Neural cell (in vitro differentiated cells): ENCODE measurements around the gene HACD3. TPM values are rescaled to one million over a fixed set of nuclear protein-coding genes. Genes with fewer than 3 reads are reported as not detected.

Experiments used
- H2AFZ ChIP-seq: fragments of 200-600, 300-800 bp; sonication (generic), shearing (Covaris generic); 2 replicates; pipeline ENCODE4 v1.6.0; 2014; ENCODE audit warnings: low read depth, mild to moderate bottlenecking, antibody characterized with exemption, low read length, moderate library complexity
- H3F3A ChIP-seq: fragments of 200-600 bp; shearing (Covaris generic); 2 replicates; pipeline ENCODE4 v1.6.1; 2016; ENCODE audit warnings: mild to moderate bottlenecking, moderate library complexity, mixed read lengths, antibody characterized with exemption, low read length; ENCODE audit not compliant: insufficient read depth, poor library complexity, severe bottlenecking
- H3K27ac ChIP-seq: fragments of 200-600, 300-800 bp; sonication (generic), shearing (Covaris generic); 2 replicates; pipeline ENCODE4 v1.5.1; 2014; ENCODE audit warnings: mild to moderate bottlenecking, low read length, moderate library complexity
- H3K27me3 ChIP-seq: fragments of 300-800, 200-600 bp; sonication (generic), shearing (Covaris generic); 2 replicates; pipeline ENCODE4 v1.6.0; 2014; ENCODE audit warnings: mild to moderate bottlenecking, low read depth, low read length, moderate library complexity; ENCODE audit not compliant: insufficient read depth
- H3K36me3 ChIP-seq: fragments of 300-800, 200-600 bp; sonication (generic), shearing (Covaris generic); 2 replicates; pipeline ENCODE4 v1.5.1; 2014; ENCODE audit warnings: mild to moderate bottlenecking, antibody characterized with exemption, low read length, moderate library complexity; ENCODE audit not compliant: insufficient read depth
- H3K4me2 ChIP-seq: fragments of 300-800, 200-600 bp; sonication (generic), shearing (Covaris generic); 2 replicates; pipeline ENCODE4 v1.6.0; 2014; ENCODE audit warnings: mild to moderate bottlenecking, low read length
- H3K4me3 ChIP-seq: fragments of 300-800, 200-600 bp; sonication (generic), shearing (Covaris generic); 2 replicates; pipeline ENCODE4 v1.5.1; 2014; ENCODE audit warnings: mild to moderate bottlenecking, low read length, moderate library complexity
- H3K79me2 ChIP-seq: fragments of 200-600 bp; shearing (Covaris generic); replicated peaks from 2 replicates; pipeline ENCODE4 v1.6.0; 2014; ENCODE audit warnings: mild to moderate bottlenecking, low read length, moderate library complexity; ENCODE audit not compliant: insufficient read depth
- H3K9ac ChIP-seq: fragments of 300-800, 200-600 bp; sonication (generic), shearing (Covaris generic); 2 replicates; pipeline ENCODE4 v1.6.1; 2016; ENCODE audit warnings: mild to moderate bottlenecking, low read length, mixed read lengths
- H3K9me2 ChIP-seq: fragments of 200-600 bp; shearing (Covaris generic); 2 replicates; pipeline ENCODE4 v1.6.1; 2016; ENCODE audit warnings: mild to moderate bottlenecking, low read length, mixed read lengths; ENCODE audit not compliant: insufficient read depth
- H3K9me3 ChIP-seq: fragments of 200-600, 300-800 bp; sonication (generic), shearing (Covaris generic); 2 replicates; pipeline ENCODE4 v1.6.1; 2016; ENCODE audit warnings: mild to moderate bottlenecking, mixed run types, low read length, moderate library complexity, mixed read lengths
- H4K20me1 ChIP-seq: fragments of 200-600 bp; shearing (Covaris generic); 2 replicates; pipeline ENCODE4 v1.6.1; 2016; ENCODE audit warnings: mild to moderate bottlenecking, mixed run types; ENCODE audit not compliant: insufficient read depth
- CTCF ChIP-seq: fragments of 450-650 bp; IDR thresholded peaks from 2 replicates; pipeline ENCODE4 v1.5.1; 2014; ENCODE audit warnings: antibody characterized with exemption, mild to moderate bottlenecking, moderate library complexity; ENCODE audit not compliant: poor library complexity, severe bottlenecking
- EP300 ChIP-seq: fragments of 450-650 bp; conservative IDR thresholded peaks from 2 replicates; pipeline ENCODE4 v1.6.1; 2014; ENCODE audit warnings: antibody characterized with exemption, mild to moderate bottlenecking, moderate library complexity; ENCODE audit not compliant: poor library complexity, severe bottlenecking
- EZH2 ChIP-seq: fragments of 200-600, 300-800 bp; shearing (Covaris generic), sonication (generic); IDR thresholded peaks from 2 replicates; pipeline ENCODE4 v1.6.1; 2014; ENCODE audit warnings: antibody characterized with exemption, low read length, borderline replicate concordance, mild to moderate bottlenecking; ENCODE audit not compliant: insufficient read depth, poor library complexity, severe bottlenecking
- MXI1 ChIP-seq: fragments of 450-650 bp; conservative IDR thresholded peaks from 2 replicates; pipeline ENCODE4 v1.6.1; 2014; ENCODE audit warnings: antibody characterized with exemption, mild to moderate bottlenecking; ENCODE audit not compliant: poor library complexity, severe bottlenecking
- POLR2AphosphoS5 ChIP-seq: IDR thresholded peaks from 2 replicates; pipeline ENCODE4 v1.6.1; 2012
- RAD21 ChIP-seq: fragments of 450-650 bp; conservative IDR thresholded peaks from 2 replicates; pipeline ENCODE4 v1.6.1; 2014; ENCODE audit warnings: antibody characterized with exemption, mild to moderate bottlenecking, moderate library complexity
- SMC3 ChIP-seq: fragments of 450-650 bp; conservative IDR thresholded peaks from 2 replicates; pipeline ENCODE4 v1.6.1; 2014; ENCODE audit warnings: antibody characterized with exemption, mild to moderate bottlenecking, moderate library complexity; ENCODE audit not compliant: poor library complexity
- TAF1 ChIP-seq: IDR thresholded peaks from 2 replicates; pipeline ENCODE4 v1.6.1; 2012; ENCODE audit warnings: low read depth
- polyA plus RNA-seq: library from polyadenylated mRNA; depleted of rRNA; stranded (reverse); fragments of >200 nt; gene quantifications from 2 replicates; pipeline ENCODE4 v1.2.3, GENCODE V29; 2014
- TF ChIP-seq, protein P1 (sequence below): IDR thresholded peaks from 2 replicates; pipeline ENCODE4 v1.6.1; 2012; ENCODE audit warnings: borderline replicate concordance

The HACD3 gene
- polyA plus RNA-seq, 1 donor from 2014 or later: 177 TPM

DNA sequence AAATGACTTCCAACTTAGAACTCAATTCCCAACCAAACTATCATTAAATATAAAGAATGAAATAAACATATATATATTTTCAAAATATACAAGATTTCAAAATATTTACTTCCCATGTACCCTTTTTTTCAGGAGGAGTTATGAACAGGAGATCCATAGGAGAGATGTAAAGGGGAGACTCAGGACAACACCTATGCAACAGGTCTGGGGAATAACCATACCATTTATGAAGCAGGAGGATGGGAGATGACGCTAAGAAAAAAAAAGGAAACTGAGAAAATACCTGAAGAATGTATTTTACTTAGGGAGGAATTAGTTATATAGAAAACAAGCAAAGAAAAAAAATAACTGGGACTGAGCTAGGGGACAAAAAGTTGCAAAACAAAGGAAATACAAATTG, 56.8 kb downstream of the HACD3 start:
- H3K9me3 ChIP-seq: no peaks in the 10 kb centered on the region
- H3K4me3 ChIP-seq: no peak overlapping the region
- H3K9ac ChIP-seq: no peak overlapping the region
- no peaks in the 10 kb centered on the region for H3K9me2 ChIP-seq
- no peaks in the 10 kb centered on the region for H3F3A ChIP-seq
- no peaks in the 10 kb centered on the region for H3K79me2 ChIP-seq
- H3K27ac ChIP-seq: no peak overlapping the region
- H4K20me1 ChIP-seq: no peaks in the 10 kb centered on the region
- TF ChIP-seq RAD21 (no peak), POLR2AphosphoS5 (no peak), CTCF (no peak), EP300 (no peak), SMC3 (no peak), TAF1 (no peak), MXI1 (no peak), EZH2 (no peak)
- TF ChIP-seq, protein P1, sequence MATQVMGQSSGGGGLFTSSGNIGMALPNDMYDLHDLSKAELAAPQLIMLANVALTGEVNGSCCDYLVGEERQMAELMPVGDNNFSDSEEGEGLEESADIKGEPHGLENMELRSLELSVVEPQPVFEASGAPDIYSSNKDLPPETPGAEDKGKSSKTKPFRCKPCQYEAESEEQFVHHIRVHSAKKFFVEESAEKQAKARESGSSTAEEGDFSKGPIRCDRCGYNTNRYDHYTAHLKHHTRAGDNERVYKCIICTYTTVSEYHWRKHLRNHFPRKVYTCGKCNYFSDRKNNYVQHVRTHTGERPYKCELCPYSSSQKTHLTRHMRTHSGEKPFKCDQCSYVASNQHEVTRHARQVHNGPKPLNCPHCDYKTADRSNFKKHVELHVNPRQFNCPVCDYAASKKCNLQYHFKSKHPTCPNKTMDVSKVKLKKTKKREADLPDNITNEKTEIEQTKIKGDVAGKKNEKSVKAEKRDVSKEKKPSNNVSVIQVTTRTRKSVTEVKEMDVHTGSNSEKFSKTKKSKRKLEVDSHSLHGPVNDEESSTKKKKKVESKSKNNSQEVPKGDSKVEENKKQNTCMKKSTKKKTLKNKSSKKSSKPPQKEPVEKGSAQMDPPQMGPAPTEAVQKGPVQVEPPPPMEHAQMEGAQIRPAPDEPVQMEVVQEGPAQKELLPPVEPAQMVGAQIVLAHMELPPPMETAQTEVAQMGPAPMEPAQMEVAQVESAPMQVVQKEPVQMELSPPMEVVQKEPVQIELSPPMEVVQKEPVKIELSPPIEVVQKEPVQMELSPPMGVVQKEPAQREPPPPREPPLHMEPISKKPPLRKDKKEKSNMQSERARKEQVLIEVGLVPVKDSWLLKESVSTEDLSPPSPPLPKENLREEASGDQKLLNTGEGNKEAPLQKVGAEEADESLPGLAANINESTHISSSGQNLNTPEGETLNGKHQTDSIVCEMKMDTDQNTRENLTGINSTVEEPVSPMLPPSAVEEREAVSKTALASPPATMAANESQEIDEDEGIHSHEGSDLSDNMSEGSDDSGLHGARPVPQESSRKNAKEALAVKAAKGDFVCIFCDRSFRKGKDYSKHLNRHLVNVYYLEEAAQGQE: no peak
- H3K4me2 ChIP-seq: no peak overlapping the region
- H3K36me3 ChIP-seq: peaks cover 5% of the 10 kb centered on the region
- no peak overlapping the region for H2AFZ ChIP-seq
- H3K27me3 ChIP-seq: no peaks in the 10 kb centered on the region

DNA sequence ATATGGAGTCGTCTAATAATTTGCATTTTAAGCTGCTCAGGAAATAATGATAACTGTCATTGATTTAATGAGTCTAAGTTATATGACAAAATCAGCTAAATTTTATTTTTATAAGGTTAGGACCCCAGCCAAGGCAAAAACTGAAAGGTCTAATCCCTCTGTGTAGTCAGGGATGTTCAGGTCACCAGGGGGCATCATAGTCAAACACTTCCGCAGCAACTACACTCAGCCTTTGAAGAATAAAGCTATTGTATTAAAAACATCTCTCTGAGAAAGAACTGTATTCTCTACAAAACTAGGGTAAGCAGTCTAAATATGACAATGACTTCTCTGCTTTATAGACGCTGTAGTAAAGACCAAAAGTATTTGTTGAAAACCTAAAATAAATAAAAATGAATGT, 65.7 kb downstream of the HACD3 start:
- Histone ChIP-seq H3K4me2 (no peak overlapping the region), H3F3A (no peaks in the 10 kb centered on the region), H2AFZ (no peak overlapping the region), H4K20me1 (no peaks in the 10 kb centered on the region), H3K9ac (no peak overlapping the region), H3K27ac (no peak overlapping the region), H3K27me3 (no peaks in the 10 kb centered on the region), H3K9me3 (no peaks in the 10 kb centered on the region), H3K79me2 (no peaks in the 10 kb centered on the region), H3K36me3 (peaks cover 5% of the 10 kb centered on the region), H3K9me2 (no peaks in the 10 kb centered on the region), H3K4me3 (no peak overlapping the region)
- TF ChIP-seq, protein P1: no peak
- TF ChIP-seq SMC3: peak; percentile 72
- TF ChIP-seq EZH2: no peak
- no peak for TF ChIP-seq TAF1
- peak; percentile 74 for TF ChIP-seq RAD21
- TF ChIP-seq MXI1: no peak
- TF ChIP-seq POLR2AphosphoS5: no peak
- TF ChIP-seq EP300: no peak
- peak; percentile 69 for TF ChIP-seq CTCF
